Pancreas (tissue), 10 donors: ENCODE data around the gene MAN2A2. TPM values are rescaled to one million over a fixed set of nuclear protein-coding genes. Genes with fewer than 3 reads are reported as not detected.
"Not testable (repeated sequence)": the region's sequence is repeated elsewhere in the genome, so short reads cannot be mapped to it uniquely, and the experiment has no call there.

Experiments
- ATAC-seq, 4 donors: fragments of 200-7000 bp; cut with Tn5 transposase; one replicate each; pipeline versions ENCODE4 v1.8.0 to v1.9.1; 2020; ENCODE audit warnings: mild to moderate bottlenecking in 4 of 4, moderate library complexity in 4 of 4
- DNase-seq, 6 donors: peaks; one replicate each; pipeline ENCODE4 v3.0.0-alpha.2; 2020
- FAIRE-seq: peaks from 2 replicates; lab custom pipeline; 2012; peaks lifted over from hg19 to GRCh38; lab: Jason Lieb, UNC
- H3K27ac ChIP-seq, 4 donors: fragments of 200-600 bp; sonication (generic); 1 replicate in 3 of 4; 2 replicates in 1 of 4; pipeline versions ENCODE4 v1.5.0 to v1.8.0; 2020
- H3K27me3 ChIP-seq, 4 donors: fragments of 200-600 bp; one replicate each; pipeline ENCODE4 v1.8.0; 2021
- H3K36me3 ChIP-seq, 3 donors: fragments of 200-600 bp; sonication (generic) in 1 of 3; one replicate each; pipeline versions ENCODE4 v1.5.0 to v1.8.0; 2020 to 2021
- H3K4me1 ChIP-seq, 3 donors: fragments of 200-600 bp; one replicate each; pipeline ENCODE4 v1.8.0; 2021
- H3K4me3 ChIP-seq, 4 donors: fragments of 200-600 bp; sonication (generic) in 2 of 4; one replicate each; pipeline versions ENCODE4 v1.5.0 to v1.8.0; 2020 to 2021
- H3K9me3 ChIP-seq, 4 donors: fragments of 200-600 bp; one replicate each; pipeline ENCODE4 v1.8.0; 2021
- CTCF ChIP-seq, 4 donors: fragments of 200-600 bp; sonication (generic) in 3 of 4; IDR thresholded peaks; one replicate each; pipeline versions ENCODE4 v1.5.0 to v1.8.0; 2021; ENCODE audit warnings: antibody characterized with exemption in 4 of 4
- WGBS, 2 donors: extraction: QIAGEN DNeasy Blood & Tissue Kit; methylation state at CpG; one replicate each; pipeline ENCODE4 v1.1.7; 2013; 5-methylcytosine and 5-hydroxymethylcytosine counted together
- intact Hi-C, 3 donors: fragments of 100-400 bp; cut with DNase I; formaldehyde crosslinking; loops; one replicate each; pipeline versions ENCODE4 v1.11.1 to v1.14.2; 2022
- polyA plus RNA-seq, 2 donors: library from polyadenylated mRNA; stranded (reverse); fragments of 200-250 nt; gene quantifications; one replicate each; pipeline ENCODE4 v1.2.3, GENCODE V29; 2013
- total RNA-seq, 6 donors: library from RNA; stranded (reverse); fragmentation: NEBNext Ultra II Directional in 4 of 6; extraction: Animal tissue kit (Norgen Biotek cat#: 25700) in 4 of 6; gene quantifications; one replicate each; pipeline versions ENCODE4 v1.2.1 to v1.2.4, GENCODE V29; 2021 to 2023
- donor health status: healthy with polysubstance abuse.
- donor health status: DM: no; HTN: no; CAD: no; lungs with moderate emphysema.
- donor health status: DM: no; HTN: no; CAD: no.
- donor health status: control.
- donor health status: control.
- donor health status: Bipolar disorder and iron deficiency.
- donor health status: DM: yes; HTN: yes; CAD: no.
- donor health status: DM: no; HTN: no; CAD: no.
- donor health status: DM: no; HTN: no; CAD: no.
- donor health status: DM: yes; HTN: yes; CAD: no.

MAN2A2 gene
- total and polyA plus RNA-seq, 8 donors: 56.6 to 118 (median 67.7) TPM

- TF ChIP-seq CTCF (IDR thresholded peaks at IDR 0.05): no peak
- no peak overlapping the region for H3K27ac ChIP-seq
- no peak for FAIRE-seq
- intact Hi-C loops: no loop called here
- ATAC-seq: no peak
- no peak for DNase-seq
- no peaks in the 10 kb centered on the region for H3K27me3 ChIP-seq
- H3K4me1 ChIP-seq: no peaks in the 10 kb centered on the region
- 48 to 55% methylated on average over 4 of the region's 4 CpGs for WGBS, 2 donors
- peaks cover 0 to 45% (median 22%) of the 10 kb centered on the region in 3 donors for H3K36me3 ChIP-seq
- no peaks in the 10 kb centered on the region for H3K9me3 ChIP-seq
- no peak overlapping the region for H3K4me3 ChIP-seq
Observed at GRCh38 chr15:90921887-90922286, 18.8 kb downstream of the MAN2A2 start.

GRCh38 chr15:90922712-90923322 lies 19.7 kb downstream of the MAN2A2 start:
- H3K4me1 ChIP-seq, H3K9me3 ChIP-seq, H3K27ac ChIP-seq, intact Hi-C loops, H3K27me3 ChIP-seq, H3K4me3 ChIP-seq, FAIRE-seq: not testable (repeated sequence)
- H3K36me3 ChIP-seq: peaks cover 0 to 36% (median 22%) of the 10 kb centered on the region in 3 donors
- peak in 1 of 6 donors; percentile 4 for DNase-seq
- peak in 1 of 4 donors; percentile 21 for ATAC-seq
- 91 to 97% methylated on average over 7 of the region's 7 CpGs for WGBS, 2 donors

GRCh38 chr15:90924375-90924774 lies 21.3 kb downstream of the MAN2A2 start:
- TF ChIP-seq CTCF (IDR thresholded peaks at IDR 0.05): no peak
- WGBS, 2 donors: 84 to 91% methylated on average over 5 of the region's 5 CpGs
- no peaks in the 10 kb centered on the region for H3K27me3 ChIP-seq

GRCh38 chr15:90926766-90927165 lies 23.7 kb downstream of the MAN2A2 start:
- H3K27ac ChIP-seq, H3K4me3 ChIP-seq, H3K36me3 ChIP-seq, intact Hi-C loops, H3K27me3 ChIP-seq, H3K9me3 ChIP-seq, ATAC-seq, FAIRE-seq: not testable (repeated sequence)
- WGBS, 2 donors: 87 to 92% methylated on average over 10 of the region's 10 CpGs
- DNase-seq: peak in 1 of 6 donors; percentile 1
- peaks cover 0 to 21% (median 10%) of the 10 kb centered on the region in 3 donors for H3K4me1 ChIP-seq

More at GRCh38 chr15:90924375-90924774, 21.3 kb downstream of the MAN2A2 start:
- intact Hi-C loops: no loop called here
- Histone ChIP-seq H3K9me3 (no peaks in the 10 kb centered on the region), H3K4me3 (no peak overlapping the region), H3K36me3 (peaks cover 0 to 20% (median 9%) of the 10 kb centered on the region in 3 donors), H3K4me1 (peaks cover 0 to 9% (median 0%) of the 10 kb centered on the region in 3 donors), H3K27ac (no peak overlapping the region)
- no peak for DNase-seq
- ATAC-seq: no peak
- no peak for FAIRE-seq

GRCh38 chr15:90928106-90928505 lies 25.0 kb downstream of the MAN2A2 start:
- H3K36me3 ChIP-seq, DNase-seq, H3K27ac ChIP-seq, H3K4me3 ChIP-seq, H3K9me3 ChIP-seq, intact Hi-C loops, ATAC-seq, H3K27me3 ChIP-seq, FAIRE-seq: not testable (repeated sequence)
- WGBS, 2 donors: 95 to 96% methylated on average over 7 of the region's 7 CpGs
- peaks cover 0 to 21% (median 10%) of the 10 kb centered on the region in 3 donors for H3K4me1 ChIP-seq

GRCh38 chr15:90929246-90930019 lies 26.3 kb downstream of the MAN2A2 start:
- TF ChIP-seq CTCF (IDR thresholded peaks at IDR 0.05): no peak
- Histone ChIP-seq H3K27ac (peak overlapping the region; percentile 71 to 96 (median 84)), H3K36me3 (no peaks in the 10 kb centered on the region), H3K27me3 (no peaks in the 10 kb centered on the region), H3K4me1 (peaks cover 0 to 21% (median 11%) of the 10 kb centered on the region in 3 donors), H3K4me3 (peak overlapping the region; percentile 38 to 84 (median 54)), H3K9me3 (no peaks in the 10 kb centered on the region)
- no peak for ATAC-seq
- no peak for FAIRE-seq
- peak in 1 of 6 donors; percentile 15 for DNase-seq
- intact Hi-C loops: no loop called here
- WGBS, 2 donors: 46 to 51% methylated on average over 21 of the region's 21 CpGs
